ENCODE data around the gene PIAS1.
A peak's percentile ranks its signal among the peaks of the same experiment; 100 is the strongest.
"Not testable (repeated sequence)": the region's sequence is repeated elsewhere in the genome, so short reads cannot be mapped to it uniquely, and the experiment has no call there.

PIAS1 gene

DNA sequence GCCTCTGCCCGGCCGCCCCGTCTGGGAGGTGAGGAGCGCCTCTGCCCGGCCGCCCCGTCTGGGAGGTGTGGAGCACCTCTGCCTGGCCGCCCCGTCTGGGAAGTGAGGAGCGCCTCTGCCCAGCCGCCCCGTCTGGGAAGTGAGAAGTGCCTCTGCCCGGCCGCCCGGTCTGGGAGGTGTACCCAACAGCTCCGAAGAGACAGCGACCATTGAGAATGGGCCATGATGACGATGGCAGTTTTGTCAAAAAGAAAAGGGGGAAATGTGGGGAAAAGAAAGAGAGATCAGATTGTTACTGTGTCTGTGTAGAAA lies 168.3 kb downstream of the PIAS1 start:
- DNase-seq: not testable (repeated sequence)

DNA sequence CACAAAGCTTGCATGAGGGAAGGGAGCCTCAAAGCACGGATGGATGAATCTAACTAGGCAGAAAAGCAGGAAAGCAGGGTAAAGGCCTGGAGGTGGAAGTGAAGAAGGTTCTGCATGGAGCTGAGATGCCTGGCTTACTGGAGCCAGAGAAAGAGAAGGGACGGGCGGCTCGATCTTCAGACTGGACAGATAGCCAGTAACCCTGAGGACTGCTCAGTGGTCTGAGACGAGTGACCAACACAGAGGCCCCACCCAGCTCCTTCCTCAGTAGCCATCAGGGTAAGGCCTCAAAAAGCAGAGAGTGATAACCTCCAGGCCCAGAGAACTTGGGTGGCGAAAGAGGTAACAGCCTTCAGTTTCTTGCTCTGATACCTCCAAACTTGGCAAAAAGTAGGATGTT lies 169.1 kb downstream of the PIAS1 start:
- no peak for DNase-seq

DNA sequence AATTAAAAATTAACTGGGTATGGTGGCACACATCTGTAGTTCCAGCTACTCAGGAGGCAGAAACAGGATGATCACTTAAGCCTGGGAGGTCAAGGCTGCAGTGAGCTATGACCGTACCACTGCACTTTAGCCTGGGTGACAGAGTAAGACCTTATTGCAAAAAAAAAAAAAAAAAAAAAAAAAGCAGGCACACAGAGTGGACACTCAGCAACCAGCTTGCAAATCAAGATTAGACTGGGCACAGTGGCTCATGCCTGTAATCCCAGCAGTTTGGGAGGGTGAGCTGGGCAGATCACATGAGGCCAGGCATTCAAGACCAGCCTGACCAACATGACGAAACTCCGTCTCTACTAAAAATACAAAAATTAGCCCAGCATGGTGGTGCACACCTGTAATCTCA lies 170.0 kb downstream of the PIAS1 start:
- DNase-seq: no peak

DNA sequence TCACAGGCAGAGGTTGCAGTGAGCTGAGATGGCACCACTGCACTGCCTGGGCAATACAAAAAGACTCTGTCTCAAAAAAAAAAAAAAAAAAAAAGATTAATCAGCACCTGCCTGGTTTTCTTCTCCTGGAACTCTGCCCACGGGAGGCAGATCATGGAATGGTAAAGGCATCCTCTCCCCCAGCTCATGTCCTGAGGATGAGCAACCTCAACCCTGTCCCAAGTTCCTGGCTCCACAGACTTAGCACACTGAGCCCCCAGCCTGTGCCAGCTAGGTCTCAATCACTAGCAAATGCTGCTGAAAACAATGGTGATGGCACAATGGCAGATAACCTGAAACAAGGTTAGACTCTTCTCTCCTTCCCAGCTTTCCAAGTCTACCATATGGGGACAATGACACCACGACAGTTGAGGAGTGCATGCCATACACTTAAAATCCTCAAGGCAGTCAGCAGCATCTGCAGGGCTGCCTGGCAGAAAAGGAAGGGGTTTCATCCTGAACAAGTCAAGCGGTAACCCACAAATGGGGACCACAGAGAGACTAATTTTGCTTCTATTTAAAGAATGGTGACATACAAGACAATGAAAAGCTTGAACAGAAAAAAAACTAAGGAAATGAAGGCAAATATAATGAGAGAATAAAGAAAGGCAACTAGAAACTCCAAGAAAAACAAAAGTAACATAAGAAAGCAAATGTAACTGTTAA lies 170.6 kb downstream of the PIAS1 start:
- no peak for DNase-seq

DNA sequence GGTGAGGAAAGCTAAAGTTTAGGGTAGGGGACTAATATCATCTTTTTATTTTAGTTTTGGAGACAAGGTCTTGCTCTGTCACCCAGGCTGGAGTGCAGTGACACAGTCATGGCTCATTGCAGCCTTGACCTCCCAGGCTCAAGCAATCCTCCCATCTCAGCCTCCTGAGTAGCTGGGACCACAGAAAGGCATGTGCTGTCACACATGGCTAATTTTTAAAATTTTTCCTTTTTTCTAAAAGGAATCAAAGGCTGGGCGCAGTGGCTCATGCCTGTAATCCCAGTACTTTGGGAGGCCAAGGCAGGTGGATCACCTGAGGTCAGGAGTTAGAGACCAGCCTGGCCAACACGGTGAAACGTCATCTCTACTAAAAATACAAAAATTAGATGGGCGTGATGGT lies 171.3 kb downstream of the PIAS1 start:
- DNase-seq: not testable (repeated sequence)

DNA sequence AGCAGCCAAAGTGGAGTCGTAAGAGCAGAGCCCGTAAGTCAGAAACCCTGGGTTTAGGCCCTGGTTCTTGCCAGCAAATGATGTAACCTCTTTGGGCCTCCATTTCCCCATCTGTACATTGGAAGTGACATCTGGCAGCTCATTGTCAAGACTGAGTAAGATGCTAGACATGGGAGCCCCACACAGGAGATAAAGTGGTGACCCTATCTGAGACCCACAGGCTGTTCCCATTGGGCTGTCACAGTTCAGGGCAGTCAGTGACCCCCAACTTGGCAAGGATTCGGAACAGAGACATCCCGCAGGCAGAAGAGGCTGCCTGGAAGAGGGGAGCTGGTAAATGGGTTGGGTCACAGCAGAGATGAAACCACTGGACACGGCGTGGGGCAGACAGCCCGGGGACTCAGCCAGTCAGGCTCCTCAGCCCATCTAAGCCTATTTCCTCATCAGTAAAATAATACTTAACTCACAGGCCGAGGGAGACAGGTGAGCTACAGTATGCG lies 173.6 kb downstream of the PIAS1 start:
- DNase-seq: no peak

DNA sequence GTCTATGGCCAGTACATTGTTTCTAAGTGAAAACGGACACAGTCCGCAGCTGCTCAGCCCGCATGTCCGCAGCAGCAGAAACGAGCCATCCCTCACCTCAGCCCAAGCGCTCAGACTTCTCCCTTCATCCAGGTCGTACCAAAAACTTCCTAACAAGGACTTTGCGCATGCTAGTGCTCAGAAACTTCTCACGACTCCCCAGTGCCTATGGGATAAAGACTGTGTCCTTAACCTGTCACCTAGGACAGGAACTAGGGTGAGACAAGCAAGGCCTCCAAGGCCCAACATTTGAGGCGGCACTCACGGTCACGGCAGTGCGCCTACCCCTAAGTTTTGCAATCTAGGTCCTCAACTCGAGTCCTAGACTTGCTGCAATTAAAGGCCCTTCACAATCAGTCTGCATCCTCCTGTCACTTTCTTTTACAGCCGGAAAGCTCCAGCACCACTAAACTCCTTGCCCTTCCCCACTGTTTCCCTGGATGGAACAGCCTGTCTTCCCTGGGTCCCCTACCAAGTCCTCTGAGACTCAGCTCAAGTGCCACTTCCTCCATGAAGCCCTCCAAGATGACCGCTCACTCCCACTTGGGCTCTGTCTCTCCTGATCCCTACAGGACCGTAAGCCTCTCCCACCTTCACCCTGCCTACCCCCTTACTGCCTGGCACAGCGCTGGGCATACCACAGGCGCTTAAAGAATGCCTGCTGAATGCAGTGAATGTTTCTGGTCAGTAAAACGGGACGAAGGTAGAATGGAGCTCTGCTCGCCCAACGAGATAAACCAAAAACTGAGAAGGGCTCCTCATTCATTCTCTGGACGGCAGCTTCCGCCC lies 174.2 kb downstream of the PIAS1 start:
- DNase-seq: no peak

DNA sequence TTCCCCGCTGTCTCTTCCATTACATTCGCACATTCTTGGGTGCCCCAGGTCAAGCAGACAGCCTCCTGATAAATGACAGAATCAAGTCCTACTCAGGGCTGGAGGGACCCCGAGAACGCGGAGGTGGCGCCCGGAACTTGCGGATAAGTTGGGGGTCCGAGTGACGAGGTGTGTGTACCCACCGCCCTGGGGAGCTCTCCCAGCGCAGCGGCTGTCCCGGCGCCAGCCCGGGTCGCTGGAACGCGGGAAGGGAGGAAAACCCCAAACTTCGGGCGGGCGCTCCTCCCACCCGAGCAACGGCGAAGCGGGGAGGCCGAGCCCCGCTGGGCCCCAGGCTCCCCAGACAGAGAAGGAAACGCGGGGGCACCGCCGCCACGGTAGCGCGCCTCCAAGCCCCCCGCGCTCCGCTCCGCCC lies 174.9 kb downstream of the PIAS1 start:
- DNase-seq: no peak

DNA sequence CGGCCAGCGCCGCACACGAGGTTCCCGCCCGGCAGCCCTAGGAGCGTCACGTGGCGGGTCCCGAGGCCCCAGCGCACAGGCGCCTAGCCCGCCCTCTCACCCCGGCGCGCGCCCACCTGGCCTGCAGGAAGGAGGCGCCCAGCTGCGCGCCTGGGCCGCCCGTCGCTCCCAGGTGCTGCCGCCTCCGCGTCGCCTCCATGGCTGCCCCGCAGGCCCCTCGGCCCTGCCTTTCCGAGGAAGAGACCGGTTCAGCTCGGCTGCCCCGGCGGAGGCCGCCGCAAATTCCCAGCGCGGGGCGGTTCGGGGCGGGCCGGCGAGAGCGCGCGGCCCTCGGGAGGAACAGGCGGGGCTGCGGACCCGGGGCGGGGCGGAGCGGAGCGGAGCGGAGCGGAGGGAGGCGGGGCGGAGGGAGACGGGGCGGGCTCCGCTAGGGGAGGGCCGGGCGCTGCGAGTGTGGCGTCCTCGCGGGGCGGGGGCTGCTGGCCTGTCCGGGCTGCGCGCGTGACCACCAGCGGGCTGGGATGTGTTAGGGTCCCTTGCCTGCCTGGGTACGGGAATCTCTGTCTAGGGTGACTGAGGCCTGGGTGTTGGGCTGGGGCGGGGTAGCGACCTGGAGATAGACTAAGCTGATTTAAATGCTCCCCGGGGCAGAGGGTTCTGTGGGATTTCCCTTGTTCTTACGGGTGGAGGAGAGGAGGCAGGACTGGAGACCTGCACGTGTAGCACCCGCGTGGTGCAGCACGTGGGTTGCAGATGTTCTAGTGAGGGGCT lies 175.5 kb downstream of the PIAS1 start, which contains the start of gene CLN6:
Gene CLN6 (minus strand): TSS at position 343 of the 771 bp plus-strand sequence. CDS start 144 bp downstream, at position 199.
- peak; percentile 60 for DNase-seq

DNA sequence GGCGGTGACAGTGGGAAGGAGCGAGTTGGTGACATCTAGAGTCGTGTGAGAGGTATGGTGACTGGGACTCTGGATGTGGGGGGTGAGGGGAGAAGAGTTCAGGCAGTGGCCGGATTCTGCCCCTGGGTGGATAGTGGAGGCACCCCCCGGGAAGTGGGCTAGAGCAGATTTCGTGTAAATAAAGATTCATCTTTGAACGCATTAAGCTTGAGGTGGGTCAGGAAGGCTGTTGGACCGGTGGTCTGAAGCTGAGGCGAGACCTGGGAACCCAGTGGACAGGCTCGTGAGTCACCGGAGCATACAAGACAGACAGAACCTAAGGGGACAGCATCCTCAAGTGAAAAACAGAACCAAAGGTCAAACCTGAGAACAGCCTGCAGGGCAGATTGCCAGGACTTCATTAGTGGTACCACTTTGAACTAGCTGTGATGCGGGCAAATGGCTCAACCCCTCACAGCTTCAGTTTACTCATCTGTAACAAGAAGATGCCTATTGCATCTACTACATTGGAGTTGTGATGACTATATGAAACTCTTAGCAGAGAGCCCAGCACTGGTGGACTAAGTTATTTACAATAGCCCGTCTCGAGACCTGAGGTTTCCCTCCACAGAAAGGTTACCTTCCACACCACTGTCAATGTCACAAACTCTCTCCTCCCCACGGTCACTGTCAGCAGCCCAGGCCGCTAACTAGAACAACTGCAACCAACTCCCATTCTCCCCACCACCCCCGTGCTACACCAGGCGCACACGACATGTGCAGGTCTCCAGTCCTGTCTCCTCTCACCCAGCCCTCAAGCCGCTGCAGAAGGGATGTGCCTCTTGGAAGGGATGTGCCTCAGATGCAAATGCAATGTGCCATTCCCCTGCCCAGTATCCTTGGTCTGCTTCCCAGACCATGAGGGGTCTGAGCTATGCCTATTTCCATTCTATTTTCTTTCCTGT lies 176.3 kb downstream of the PIAS1 start:
- no peak for DNase-seq

DNA sequence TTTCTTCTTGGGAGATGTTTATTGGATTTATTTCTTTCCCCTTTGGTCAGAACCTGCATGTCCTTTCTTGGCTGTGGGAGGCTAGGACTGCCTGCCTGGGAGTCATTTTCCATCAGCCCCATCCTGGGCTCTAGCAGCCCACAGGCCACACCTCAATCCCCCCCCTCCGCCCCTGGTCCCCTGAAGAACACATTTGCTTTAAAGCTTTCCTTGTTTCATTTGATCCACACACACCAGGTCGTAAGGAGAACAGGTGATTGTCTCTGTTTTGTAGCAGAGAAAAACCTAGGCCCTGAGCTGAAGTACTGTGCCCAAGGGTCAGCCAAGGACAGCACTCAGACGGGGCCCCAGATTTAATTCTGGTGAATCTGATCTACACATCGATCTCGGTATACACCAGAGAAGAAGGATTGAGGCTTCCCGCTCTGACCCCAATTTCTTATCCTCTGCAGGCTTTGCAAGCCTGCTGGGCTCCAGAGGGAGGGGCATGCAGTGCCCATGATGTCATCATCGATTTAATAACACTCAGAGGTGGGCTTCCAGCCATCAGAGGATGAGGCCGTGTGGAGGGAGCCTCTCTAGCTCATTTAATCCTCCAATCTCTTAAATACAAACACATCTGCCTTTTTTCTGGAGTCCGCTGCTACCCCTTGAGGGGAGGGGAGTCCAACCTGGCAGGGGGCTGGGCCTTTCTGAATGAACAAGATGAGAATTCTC lies 177.1 kb downstream of the PIAS1 start:
- DNase-seq: no peak

DNA sequence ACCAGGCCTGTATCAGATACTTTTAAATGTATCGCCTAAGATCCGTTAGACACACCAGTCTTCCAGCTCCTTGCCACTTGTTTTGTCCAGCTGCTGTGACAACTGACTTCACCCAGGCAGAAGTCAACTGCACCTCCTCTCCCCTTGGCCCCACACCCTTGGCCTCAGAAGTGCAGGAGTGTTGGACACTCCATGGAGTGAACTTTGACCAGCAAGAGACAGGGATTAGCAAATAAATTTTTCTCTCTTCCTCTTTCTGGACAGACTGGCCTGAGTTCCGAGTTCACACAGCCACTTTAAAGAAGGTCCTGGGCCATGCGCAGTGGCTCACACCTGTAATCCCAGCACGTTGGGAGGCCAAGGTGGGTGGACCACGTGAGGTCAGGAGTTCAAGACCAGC lies 178.3 kb downstream of the PIAS1 start:
- no peak for DNase-seq

DNA sequence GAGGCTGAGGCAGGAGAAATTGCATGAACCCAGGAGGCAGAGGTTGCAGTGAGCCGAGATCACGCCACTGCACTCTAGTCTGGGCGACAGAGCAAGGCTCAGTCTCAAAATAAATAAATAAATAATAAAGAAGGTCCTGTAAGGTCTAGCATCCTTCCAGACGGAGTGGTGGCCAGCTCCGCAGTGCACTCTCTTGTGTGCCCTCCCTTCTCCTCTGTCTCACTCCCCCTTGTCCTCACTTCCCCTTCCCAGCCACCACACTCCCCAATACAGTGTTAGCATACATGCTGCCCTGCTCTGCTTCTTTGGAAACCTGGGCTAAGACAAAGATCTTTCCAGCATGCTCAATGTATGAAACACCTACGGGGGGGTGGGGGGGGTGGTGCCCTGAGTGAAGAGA lies 178.8 kb downstream of the PIAS1 start:
- DNase-seq: no peak

DNA sequence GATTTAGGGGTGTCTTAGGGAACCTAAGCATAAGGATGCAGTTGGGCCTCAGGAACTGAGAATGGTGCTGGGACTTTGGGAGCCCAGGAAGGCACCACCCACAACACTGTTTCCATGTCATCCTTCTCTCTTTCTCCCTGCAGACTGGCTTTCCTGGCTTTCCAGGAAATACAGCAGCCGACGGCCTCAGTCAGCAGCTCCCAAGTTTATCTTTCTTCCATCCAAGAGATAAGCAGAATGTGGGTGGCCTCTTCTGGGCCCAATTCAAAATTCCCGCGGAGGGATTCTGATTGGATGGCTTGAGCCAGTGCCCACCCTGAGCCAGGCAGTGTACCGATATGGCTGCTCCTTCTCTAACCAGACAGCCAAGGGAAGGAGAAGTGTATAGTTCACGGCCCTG lies 179.9 kb downstream of the PIAS1 start:
- no peak for DNase-seq

DNA sequence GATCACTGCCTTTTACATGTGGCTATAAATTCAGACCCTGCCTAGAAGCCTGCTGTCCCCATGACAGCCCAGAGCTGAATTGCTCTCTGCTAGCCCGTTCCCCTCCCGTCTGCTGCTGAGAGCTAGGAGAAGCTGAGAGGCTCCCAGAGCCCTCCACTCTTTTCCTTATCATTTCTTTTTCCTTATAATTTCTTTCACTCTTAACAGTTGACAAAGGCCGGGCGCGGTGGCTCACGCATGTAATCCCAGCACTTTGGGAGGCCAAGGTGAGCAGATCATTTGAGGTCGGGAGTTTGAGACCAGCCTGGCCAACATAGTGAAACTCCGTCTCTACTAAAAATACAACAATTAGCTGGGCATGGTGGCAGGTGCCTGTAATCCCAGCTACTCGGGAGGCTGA lies 180.4 kb downstream of the PIAS1 start:
- DNase-seq: not testable (repeated sequence)

DNA sequence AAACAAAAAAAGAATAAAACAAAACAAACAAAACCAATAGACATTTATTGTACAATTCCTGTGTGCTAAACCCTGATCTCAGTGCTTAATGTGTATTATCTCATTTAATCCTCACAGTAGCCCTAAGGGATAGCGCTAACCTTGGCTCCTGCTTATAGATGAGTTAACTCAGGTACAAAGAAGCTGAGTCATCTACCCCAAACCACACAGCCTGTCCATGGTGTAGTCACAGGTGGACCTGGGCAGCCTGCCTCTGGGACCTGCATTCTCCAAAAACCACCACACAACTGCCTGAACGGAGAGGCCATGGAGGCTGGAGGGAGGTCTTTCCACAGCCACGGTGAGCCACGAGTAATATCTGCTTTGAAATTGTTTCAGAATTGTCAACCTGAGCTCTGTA lies 180.9 kb downstream of the PIAS1 start:
- DNase-seq: no peak

DNA sequence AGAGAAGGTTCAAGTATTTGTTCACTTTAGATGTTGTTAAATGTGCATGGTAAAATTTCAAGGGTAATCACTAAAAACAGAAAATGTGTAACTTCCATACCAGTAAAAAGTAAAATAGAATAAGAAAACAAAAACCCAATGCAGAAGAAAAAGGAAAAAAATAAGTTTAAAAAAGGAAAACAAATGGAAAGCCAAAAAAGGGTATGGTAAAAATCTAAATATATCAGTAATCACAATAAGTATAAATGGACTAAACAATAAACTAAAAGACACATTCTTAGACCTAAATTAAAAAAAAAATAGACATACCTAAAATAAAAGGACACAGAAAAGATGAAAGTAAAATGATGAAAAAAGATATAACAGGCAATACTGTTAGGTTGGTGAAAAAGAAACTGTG lies 184.9 kb downstream of the PIAS1 start:
- DNase-seq: no peak

DNA sequence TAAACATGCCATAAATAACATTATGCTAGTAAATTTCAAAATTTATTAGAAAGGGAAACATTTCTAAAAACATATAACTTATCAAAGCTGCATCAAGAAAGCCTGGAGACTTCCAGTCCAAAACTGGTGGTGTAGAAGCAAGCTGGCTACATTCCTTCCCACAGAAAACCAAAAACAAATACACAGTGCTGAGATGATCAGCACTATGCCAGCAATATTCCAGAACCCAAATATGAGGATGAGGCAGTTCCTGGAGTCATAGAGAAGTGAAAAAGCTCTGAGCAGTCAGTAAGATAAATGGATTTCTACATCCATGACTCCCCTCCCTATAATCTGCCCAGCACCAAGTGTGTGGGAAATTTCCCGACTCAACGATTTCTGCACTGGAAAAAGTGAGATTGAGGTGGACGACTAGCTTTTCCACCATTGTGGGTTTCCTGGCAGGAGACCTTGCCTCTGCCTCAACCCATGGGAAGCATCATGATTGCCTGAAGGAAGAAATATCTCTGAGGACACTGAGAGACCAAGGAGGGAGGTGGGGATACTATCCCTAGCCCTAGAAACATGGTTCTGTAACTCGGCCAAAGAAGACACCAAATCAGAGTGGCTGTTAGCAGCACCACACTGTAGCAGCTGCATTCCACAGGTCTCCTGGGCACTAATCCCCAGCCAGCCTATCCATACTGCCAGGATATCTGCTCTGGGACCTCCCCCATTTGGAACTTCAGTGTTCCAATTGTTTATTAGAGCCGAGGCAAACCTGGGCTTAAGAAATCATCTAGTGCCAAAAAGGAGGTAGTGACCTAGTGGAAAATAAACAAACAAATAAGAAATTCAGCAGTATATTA lies 187.2 kb downstream of the PIAS1 start:
- DNase-seq: no peak

Measured in NCI-H1092 (cell line).